HEK293 (cell line): ENCODE results near the gene RPL36.
A peak's percentile ranks its signal among the peaks of the same experiment; 100 is the strongest.

Source experiments
- MEIS1 ChIP-seq: sonication (generic); formaldehyde crosslinking; IDR thresholded peaks from 2 replicates; pipeline ENCODE4 v1.8.1; 2022; ENCODE audit warnings: missing genetic modification reagents, mild to moderate bottlenecking, borderline replicate concordance
- MYNN ChIP-seq: fragments of 450-650 bp; formaldehyde crosslinking; IDR thresholded peaks from 2 replicates; pipeline ENCODE4 v1.5.1; 2016; ENCODE audit warnings: missing biosample characterization, missing genetic modification characterization, borderline replicate concordance
- PRDM1 ChIP-seq: fragments of 450-650 bp; formaldehyde crosslinking; IDR thresholded peaks from 2 replicates; pipeline ENCODE4; 2016; ENCODE audit warnings: missing biosample characterization, missing genetic modification characterization
- PRDM6 ChIP-seq: fragments of 450-650 bp; formaldehyde crosslinking; IDR thresholded peaks from 2 replicates; pipeline ENCODE4 v1.5.1; 2017; ENCODE audit warnings: missing biosample characterization, missing genetic modification characterization
- ZNF138 ChIP-seq: fragments of 450-650 bp; formaldehyde crosslinking; IDR thresholded peaks from 2 replicates; pipeline ENCODE4 v1.5.1; 2016; ENCODE audit warnings: missing biosample characterization, missing genetic modification characterization, borderline replicate concordance
- ZNF175 ChIP-seq: fragments of 450-650 bp; formaldehyde crosslinking; IDR thresholded peaks from 2 replicates; pipeline ENCODE4 v1.5.1; 2016; ENCODE audit warnings: missing biosample characterization, missing genetic modification characterization
- ZNF2 ChIP-seq: fragments of 450-650 bp; formaldehyde crosslinking; IDR thresholded peaks from 2 replicates; pipeline ENCODE4 v1.5.1; 2016; ENCODE audit warnings: missing biosample characterization, missing genetic modification characterization
- ZNF211 ChIP-seq: fragments of 450-650 bp; formaldehyde crosslinking; IDR thresholded peaks from 2 replicates; pipeline ENCODE4 v1.5.1; 2016; ENCODE audit warnings: low read depth, missing biosample characterization, missing genetic modification characterization
- ZNF223 ChIP-seq: fragments of 450-650 bp; formaldehyde crosslinking; IDR thresholded peaks from 2 replicates; pipeline ENCODE4 v1.5.1; 2016; ENCODE audit warnings: missing biosample characterization, missing genetic modification characterization
- ZNF266 ChIP-seq: fragments of 450-650 bp; formaldehyde crosslinking; IDR thresholded peaks from 2 replicates; pipeline ENCODE4 v1.5.1; 2016; ENCODE audit warnings: missing biosample characterization, missing genetic modification characterization, low read depth
- ZNF292 ChIP-seq: fragments of 450-650 bp; formaldehyde crosslinking; IDR thresholded peaks from 2 replicates; pipeline ENCODE4 v1.5.1; 2016; ENCODE audit warnings: low read depth, missing biosample characterization, missing genetic modification characterization, borderline replicate concordance
- ZNF302 ChIP-seq: fragments of 450-650 bp; formaldehyde crosslinking; IDR thresholded peaks from 2 replicates; pipeline ENCODE4 v1.5.1; 2016; ENCODE audit warnings: missing biosample characterization, missing genetic modification characterization, low read depth
- ZNF350 ChIP-seq: fragments of 450-650 bp; formaldehyde crosslinking; IDR thresholded peaks from 2 replicates; pipeline ENCODE4 v1.5.0; 2017; ENCODE audit warnings: missing biosample characterization, mild to moderate bottlenecking, missing genetic modification characterization
- ZNF423 ChIP-seq: fragments of 450-650 bp; formaldehyde crosslinking; IDR thresholded peaks from 2 replicates; pipeline ENCODE4 v1.5.1; 2016; ENCODE audit warnings: missing biosample characterization, missing genetic modification characterization
- ZNF549 ChIP-seq: fragments of 450-650 bp; IDR thresholded peaks from 2 replicates; pipeline ENCODE4 v1.5.1; 2018; ENCODE audit warnings: missing biosample characterization, missing genetic modification characterization, mild to moderate bottlenecking, inconsistent platforms, moderate library complexity
- ZNF555 ChIP-seq: fragments of 450-650 bp; formaldehyde crosslinking; conservative IDR thresholded peaks from 2 replicates; pipeline ENCODE4 v1.5.1; 2017; ENCODE audit warnings: missing biosample characterization, mild to moderate bottlenecking, missing genetic modification characterization, inconsistent platforms
- ZNF560 ChIP-seq: fragments of 450-650 bp; formaldehyde crosslinking; IDR thresholded peaks from 2 replicates; pipeline ENCODE4 v1.5.1; 2017; ENCODE audit warnings: missing biosample characterization, missing genetic modification characterization, borderline replicate concordance
- ZNF610 ChIP-seq: fragments of 450-650 bp; formaldehyde crosslinking; IDR thresholded peaks from 2 replicates; pipeline ENCODE4 v1.5.1; 2016; ENCODE audit warnings: missing biosample characterization, missing genetic modification characterization, borderline replicate concordance
- ZNF660 ChIP-seq: fragments of 450-650 bp; IDR thresholded peaks from 2 replicates; pipeline ENCODE4 v1.5.1; 2018; ENCODE audit warnings: missing biosample characterization, mild to moderate bottlenecking, missing genetic modification characterization
- ZNF664 ChIP-seq: fragments of 450-650 bp; formaldehyde crosslinking; IDR thresholded peaks from 2 replicates; pipeline ENCODE4 v1.5.1; 2016; ENCODE audit warnings: missing biosample characterization, missing genetic modification characterization
- ZNF677 ChIP-seq: fragments of 450-650 bp; IDR thresholded peaks from 2 replicates; pipeline ENCODE4 v1.5.0; 2018; ENCODE audit warnings: missing biosample characterization, mild to moderate bottlenecking, missing genetic modification characterization, moderate library complexity
- ZNF692 ChIP-seq: fragments of 450-650 bp; formaldehyde crosslinking; IDR thresholded peaks from 2 replicates; pipeline ENCODE4 v1.5.1; 2016; ENCODE audit warnings: missing biosample characterization, missing genetic modification characterization
- ZNF776 ChIP-seq: fragments of 450-650 bp; formaldehyde crosslinking; IDR thresholded peaks from 2 replicates; pipeline ENCODE4 v1.5.0; 2017; ENCODE audit warnings: missing biosample characterization, missing genetic modification characterization, borderline replicate concordance
- ZNF785 ChIP-seq: fragments of 450-650 bp; formaldehyde crosslinking; IDR thresholded peaks from 2 replicates; pipeline ENCODE4 v1.5.1; 2016; ENCODE audit warnings: missing biosample characterization, missing genetic modification characterization
- ZSCAN5A ChIP-seq: fragments of 450-650 bp; formaldehyde crosslinking; IDR thresholded peaks from 2 replicates; pipeline ENCODE4 v1.5.1; 2016; ENCODE audit warnings: missing biosample characterization, missing genetic modification characterization
- TF ChIP-seq, protein P1 (sequence below): fragments of 450-650 bp; formaldehyde crosslinking; IDR thresholded peaks from 2 replicates; pipeline ENCODE4 v1.5.1; 2016; ENCODE audit warnings: missing biosample characterization, missing genetic modification characterization
- TF ChIP-seq, protein P2 (sequence below): fragments of 450-650 bp; formaldehyde crosslinking; IDR thresholded peaks from 2 replicates; pipeline ENCODE4 v1.5.1; 2016; ENCODE audit warnings: missing biosample characterization, missing genetic modification characterization, borderline replicate concordance
- TF ChIP-seq, protein P3 (sequence below): fragments of 450-650 bp; formaldehyde crosslinking; IDR thresholded peaks from 2 replicates; pipeline ENCODE4 v1.5.1; 2016; ENCODE audit warnings: missing biosample characterization, missing genetic modification characterization

The RPL36 gene

DNA sequence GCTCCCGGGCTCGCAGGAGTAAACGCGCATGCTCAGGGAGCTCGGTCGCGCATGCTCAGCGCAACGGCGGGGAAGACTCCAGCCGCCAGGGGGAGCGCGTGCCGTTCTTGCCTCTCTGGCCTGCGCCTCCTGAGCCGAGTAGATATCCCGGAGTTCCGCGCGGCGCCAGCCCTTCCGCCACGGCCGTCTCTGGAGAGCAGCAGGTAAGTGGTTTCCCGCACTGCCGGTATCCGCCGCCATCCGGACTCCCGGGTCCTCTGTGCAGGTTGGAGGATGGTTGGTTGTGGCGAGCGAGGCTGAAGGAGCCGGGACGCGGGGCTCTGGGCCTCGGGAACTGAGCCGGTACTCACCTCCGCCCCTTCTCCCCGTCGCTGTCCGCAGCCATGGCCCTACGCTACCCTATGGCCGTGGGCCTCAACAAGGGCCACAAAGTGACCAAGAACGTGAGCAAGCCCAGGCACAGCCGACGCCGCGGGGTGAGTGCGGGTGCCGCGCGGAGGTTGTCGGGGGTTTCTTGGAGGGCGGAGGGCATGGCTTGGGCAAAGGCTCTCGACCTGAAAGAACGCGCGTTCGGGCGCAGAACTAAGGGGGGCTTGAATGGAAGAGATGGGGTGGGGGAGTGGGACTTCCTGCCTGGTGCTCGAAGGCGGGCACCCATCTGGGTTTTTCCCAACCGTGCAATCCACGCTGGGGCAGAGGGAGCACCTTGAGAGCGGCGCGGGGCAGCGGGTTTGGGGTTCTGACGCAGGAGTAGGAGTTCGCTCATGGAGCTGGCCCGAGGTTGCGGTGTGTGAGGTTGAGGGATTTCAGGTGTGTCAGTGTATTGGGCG, at the start of gene RPL36 (continued):
- no peak for TF ChIP-seq PRDM6
- TF ChIP-seq, protein P1, sequence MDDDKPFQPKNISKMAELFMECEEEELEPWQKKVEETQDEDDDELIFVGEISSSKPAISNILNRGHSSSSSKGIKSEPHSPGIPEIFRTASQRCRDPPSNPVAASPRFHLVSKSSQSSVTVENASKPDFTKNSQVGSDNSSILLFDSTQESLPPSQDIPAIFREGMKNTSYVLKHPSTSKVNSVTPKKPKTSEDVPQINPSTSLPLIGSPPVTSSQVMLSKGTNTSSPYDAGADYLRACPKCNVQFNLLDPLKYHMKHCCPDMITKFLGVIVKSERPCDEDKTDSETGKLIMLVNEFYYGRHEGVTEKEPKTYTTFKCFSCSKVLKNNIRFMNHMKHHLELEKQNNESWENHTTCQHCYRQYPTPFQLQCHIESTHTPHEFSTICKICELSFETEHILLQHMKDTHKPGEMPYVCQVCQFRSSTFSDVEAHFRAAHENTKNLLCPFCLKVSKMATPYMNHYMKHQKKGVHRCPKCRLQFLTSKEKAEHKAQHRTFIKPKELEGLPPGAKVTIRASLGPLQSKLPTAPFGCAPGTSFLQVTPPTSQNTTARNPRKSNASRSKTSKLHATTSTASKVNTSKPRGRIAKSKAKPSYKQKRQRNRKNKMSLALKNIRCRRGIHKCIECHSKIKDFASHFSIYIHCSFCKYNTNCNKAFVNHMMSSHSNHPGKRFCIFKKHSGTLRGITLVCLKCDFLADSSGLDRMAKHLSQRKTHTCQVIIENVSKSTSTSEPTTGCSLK (tag by site-specific recombination), result no peak
- no peak for TF ChIP-seq MEIS1 (CRISPR knock-in tag)
- TF ChIP-seq ZNF692 (tag by site-specific recombination), result peak; percentile 81
- peak; percentile 33; the same call in 1 of the 2 replicates for TF ChIP-seq ZSCAN5A (tag by site-specific recombination)
- TF ChIP-seq ZNF610 (tag by site-specific recombination), result peak; percentile 53
- TF ChIP-seq PRDM1, result no peak
- TF ChIP-seq ZNF785 (tag by site-specific recombination), result no peak
- no peak for TF ChIP-seq ZNF776
- no peak for TF ChIP-seq ZNF423 (tag by site-specific recombination)
- no peak for TF ChIP-seq ZNF302
- no peak for TF ChIP-seq ZNF211 (tag by site-specific recombination)
- TF ChIP-seq ZNF549 (tag by site-specific recombination), result no peak
- peak; percentile 95 for TF ChIP-seq ZNF660 (tag by site-specific recombination)
- no peak for TF ChIP-seq ZNF677 (tag by site-specific recombination)
- peak; percentile 92 for TF ChIP-seq ZNF2 (tag by site-specific recombination)
- TF ChIP-seq ZNF138 (tag by site-specific recombination), result no peak
- no peak for TF ChIP-seq ZNF175 (tag by site-specific recombination)
- TF ChIP-seq ZNF664 (tag by site-specific recombination), result no peak
- TF ChIP-seq ZNF266 (tag by site-specific recombination), result no peak
- TF ChIP-seq, protein P2, sequence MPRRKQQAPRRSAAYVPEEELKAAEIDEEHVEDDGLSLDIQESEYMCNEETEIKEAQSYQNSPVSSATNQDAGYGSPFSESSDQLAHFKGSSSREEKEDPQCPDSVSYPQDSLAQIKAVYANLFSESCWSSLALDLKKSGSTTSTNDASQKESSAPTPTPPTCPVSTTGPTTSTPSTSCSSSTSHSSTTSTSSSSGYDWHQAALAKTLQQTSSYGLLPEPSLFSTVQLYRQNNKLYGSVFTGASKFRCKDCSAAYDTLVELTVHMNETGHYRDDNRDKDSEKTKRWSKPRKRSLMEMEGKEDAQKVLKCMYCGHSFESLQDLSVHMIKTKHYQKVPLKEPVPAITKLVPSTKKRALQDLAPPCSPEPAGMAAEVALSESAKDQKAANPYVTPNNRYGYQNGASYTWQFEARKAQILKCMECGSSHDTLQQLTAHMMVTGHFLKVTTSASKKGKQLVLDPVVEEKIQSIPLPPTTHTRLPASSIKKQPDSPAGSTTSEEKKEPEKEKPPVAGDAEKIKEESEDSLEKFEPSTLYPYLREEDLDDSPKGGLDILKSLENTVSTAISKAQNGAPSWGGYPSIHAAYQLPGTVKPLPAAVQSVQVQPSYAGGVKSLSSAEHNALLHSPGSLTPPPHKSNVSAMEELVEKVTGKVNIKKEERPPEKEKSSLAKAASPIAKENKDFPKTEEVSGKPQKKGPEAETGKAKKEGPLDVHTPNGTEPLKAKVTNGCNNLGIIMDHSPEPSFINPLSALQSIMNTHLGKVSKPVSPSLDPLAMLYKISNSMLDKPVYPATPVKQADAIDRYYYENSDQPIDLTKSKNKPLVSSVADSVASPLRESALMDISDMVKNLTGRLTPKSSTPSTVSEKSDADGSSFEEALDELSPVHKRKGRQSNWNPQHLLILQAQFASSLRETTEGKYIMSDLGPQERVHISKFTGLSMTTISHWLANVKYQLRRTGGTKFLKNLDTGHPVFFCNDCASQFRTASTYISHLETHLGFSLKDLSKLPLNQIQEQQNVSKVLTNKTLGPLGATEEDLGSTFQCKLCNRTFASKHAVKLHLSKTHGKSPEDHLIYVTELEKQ (tag by site-specific recombination), result no peak
- TF ChIP-seq ZNF560 (tag by site-specific recombination), result no peak
- no peak for TF ChIP-seq ZNF350 (tag by site-specific recombination)
- no peak for TF ChIP-seq MYNN (tag by site-specific recombination)
- TF ChIP-seq ZNF292, result no peak
- TF ChIP-seq ZNF555 (tag by site-specific recombination), result no peak
- TF ChIP-seq, protein P3, sequence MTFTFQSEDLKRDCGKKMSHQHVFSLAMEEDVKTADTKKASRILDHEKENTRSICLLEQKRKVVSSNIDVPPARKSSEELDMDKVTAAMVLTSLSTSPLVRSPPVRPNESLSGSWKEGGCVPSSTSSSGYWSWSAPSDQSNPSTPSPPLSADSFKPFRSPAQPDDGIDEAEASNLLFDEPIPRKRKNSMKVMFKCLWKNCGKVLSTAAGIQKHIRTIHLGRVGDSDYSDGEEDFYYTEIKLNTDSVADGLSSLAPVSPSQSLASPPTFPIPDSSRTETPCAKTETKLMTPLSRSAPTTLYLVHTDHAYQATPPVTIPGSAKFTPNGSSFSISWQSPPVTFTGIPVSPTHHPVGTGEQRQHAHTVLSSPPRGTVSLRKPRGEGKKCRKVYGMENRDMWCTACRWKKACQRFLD (tag by site-specific recombination), result peak; percentile 54; the same call in 1 of the 2 replicates
- no peak for TF ChIP-seq ZNF223
